ENCODE data around the gene TSHZ3. TPM values are rescaled to one million over a fixed set of nuclear protein-coding genes. Genes with fewer than 3 reads are reported as not detected.

Gene TSHZ3
- total RNA-seq, 2 experiments from 2014 or later, result 0.94 to 1.5 TPM

GRCh38 chr19:31249217-31249616 is 100.0 kb downstream of the TSHZ3 start:
- Mint-ChIP-seq H3K27me3 (peaks cover 4% of the 10 kb centered on the region), H3K4me3 (no peak overlapping the region), H3K9me3 (ENCODE audit: low read depth) (no peaks in the 10 kb centered on the region), H3K4me1 (peaks cover 3% of the 10 kb centered on the region), H3K36me3 (no peaks in the 10 kb centered on the region), H3K27ac (no peak overlapping the region)
- CTCF ChIA-PET, result no interaction called here
- no peak for ATAC-seq
- no peak for DNase-seq

DNA sequence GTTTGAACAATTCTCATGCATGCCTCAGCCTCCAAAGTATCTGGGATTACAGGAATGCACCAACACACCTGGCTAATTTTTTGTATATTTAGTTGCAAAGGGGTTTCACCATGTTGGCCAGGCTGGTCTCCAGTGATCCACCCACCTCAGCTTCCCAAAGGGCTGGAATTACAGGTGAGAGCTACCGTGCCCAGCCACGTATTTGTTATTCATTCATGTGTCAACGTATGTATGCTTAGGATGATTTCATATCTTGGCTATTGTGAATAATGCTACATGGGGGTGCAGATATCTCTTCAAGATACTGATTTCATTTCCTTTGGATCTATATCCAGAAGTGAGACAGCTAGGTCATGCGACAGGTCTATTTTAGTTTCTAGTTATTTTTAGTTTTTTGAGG is 113.4 kb downstream of the TSHZ3 start:
- no peak overlapping the region for H3K4me3 Mint-ChIP-seq
- DNase-seq (no peak), ATAC-seq (no peak)
- H3K27ac Mint-ChIP-seq, result no peak overlapping the region
- peaks cover 29% of the 10 kb centered on the region for H3K27me3 Mint-ChIP-seq
- no peaks in the 10 kb centered on the region for H3K36me3 Mint-ChIP-seq
- no peaks in the 10 kb centered on the region for H3K4me1 Mint-ChIP-seq
- CTCF ChIA-PET, result no interaction called here
- H3K9me3 Mint-ChIP-seq (ENCODE audit: low read depth), result no peaks in the 10 kb centered on the region

DNA sequence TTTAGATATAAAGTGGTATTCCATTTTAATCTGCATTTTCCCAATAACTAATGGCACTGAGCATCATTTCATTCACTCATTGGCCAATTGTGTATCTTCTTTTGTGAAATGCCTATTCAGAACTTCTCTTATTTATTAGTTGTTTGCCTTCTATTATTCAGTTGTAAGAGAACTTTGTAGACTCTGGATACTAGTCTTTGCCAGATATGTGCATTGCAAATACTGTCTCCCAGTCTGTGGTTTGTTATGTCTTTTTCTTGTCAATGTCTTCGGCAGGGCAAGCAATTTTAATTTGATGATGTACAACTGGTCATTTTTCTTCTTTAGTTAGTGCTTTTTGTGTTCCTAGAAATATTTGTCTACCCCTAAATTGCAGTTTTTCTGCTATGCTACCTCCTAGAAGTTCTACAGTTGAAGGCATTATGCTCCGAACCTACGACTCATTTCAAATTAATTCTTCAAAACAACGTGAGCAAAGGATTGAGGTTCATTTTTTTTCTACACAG is 115.9 kb downstream of the TSHZ3 start:
- Mint-ChIP-seq H3K36me3 (no peaks in the 10 kb centered on the region), H3K4me3 (no peak overlapping the region), H3K9me3 (ENCODE audit: low read depth) (no peaks in the 10 kb centered on the region), H3K27ac (no peak overlapping the region), H3K4me1 (no peaks in the 10 kb centered on the region), H3K27me3 (peaks cover 26% of the 10 kb centered on the region)
- CTCF ChIA-PET, result no interaction called here
- no peak for ATAC-seq
- no peak for DNase-seq

GRCh38 chr19:31232871-31233270 is 116.4 kb downstream of the TSHZ3 start:
- no peak for ATAC-seq
- Mint-ChIP-seq H3K9me3 (ENCODE audit: low read depth) (no peaks in the 10 kb centered on the region), H3K27me3 (peaks cover 25% of the 10 kb centered on the region), H3K36me3 (no peaks in the 10 kb centered on the region), H3K27ac (no peak overlapping the region), H3K4me3 (no peak overlapping the region), H3K4me1 (no peaks in the 10 kb centered on the region)
- DNase-seq, result no peak
- CTCF ChIA-PET, result no interaction called here

DNA sequence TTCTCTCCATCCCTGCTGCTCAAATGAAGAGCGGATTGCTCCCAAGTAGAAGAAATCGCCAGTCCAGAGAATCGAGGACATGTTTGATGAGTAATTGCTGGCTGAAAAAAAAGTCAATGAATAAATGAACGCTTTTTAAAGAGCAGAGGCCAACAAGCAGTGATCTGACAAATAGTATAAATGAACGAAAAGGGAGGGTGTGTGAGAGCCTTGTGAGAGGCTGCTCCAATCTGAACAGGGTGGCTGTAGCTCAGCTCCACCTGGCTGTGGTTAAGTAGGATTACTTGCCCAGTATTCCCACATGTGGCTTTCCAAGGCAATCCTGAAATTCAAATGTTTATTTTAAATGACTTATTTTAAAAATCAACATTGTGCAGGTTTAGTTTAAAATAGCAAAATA is 117.1 kb downstream of the TSHZ3 start:
- no peak for ATAC-seq
- Mint-ChIP-seq H3K36me3 (no peaks in the 10 kb centered on the region), H3K27ac (no peak overlapping the region), H3K9me3 (ENCODE audit: low read depth) (no peaks in the 10 kb centered on the region), H3K4me1 (no peaks in the 10 kb centered on the region), H3K27me3 (peaks cover 28% of the 10 kb centered on the region), H3K4me3 (no peak overlapping the region)
- no peak for DNase-seq
- CTCF ChIA-PET, result no interaction called here

DNA sequence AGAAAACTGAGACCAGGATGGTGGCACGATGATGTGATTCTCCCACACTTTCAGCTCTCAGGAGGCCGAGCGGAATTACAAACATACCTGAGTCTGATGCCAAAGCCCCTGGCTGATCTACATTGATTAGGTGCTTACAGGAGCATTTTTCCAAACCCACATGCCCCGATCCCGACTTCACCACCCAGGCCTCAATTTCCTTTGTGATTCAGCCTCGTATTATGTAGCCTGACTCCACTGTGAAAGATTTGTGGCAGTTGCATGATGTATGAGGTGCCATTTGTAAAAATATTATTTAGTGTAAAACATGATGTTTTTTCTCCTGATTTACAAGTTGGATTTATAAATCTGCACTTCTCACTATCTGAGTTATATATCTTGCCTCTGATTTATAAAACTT is 118.0 kb downstream of the TSHZ3 start:
- H3K4me3 Mint-ChIP-seq, result no peak overlapping the region
- CTCF ChIA-PET, result no interaction called here
- H3K4me1 Mint-ChIP-seq, result no peaks in the 10 kb centered on the region
- no peaks in the 10 kb centered on the region for H3K36me3 Mint-ChIP-seq
- peaks cover 25% of the 10 kb centered on the region for H3K27me3 Mint-ChIP-seq
- ATAC-seq (no peak), DNase-seq (no peak)
- peaks cover 2% of the 10 kb centered on the region for H3K9me3 Mint-ChIP-seq (ENCODE audit: low read depth)
- no peak overlapping the region for H3K27ac Mint-ChIP-seq

GRCh38 chr19:31226151-31226935 is 122.9 kb downstream of the TSHZ3 start:
- H3K4me1 Mint-ChIP-seq, result peaks cover 6% of the 10 kb centered on the region
- no peak for ATAC-seq
- H3K36me3 Mint-ChIP-seq, result no peaks in the 10 kb centered on the region
- no peak for DNase-seq
- peaks cover 2% of the 10 kb centered on the region for H3K9me3 Mint-ChIP-seq (ENCODE audit: low read depth)
- peaks cover 4% of the 10 kb centered on the region for H3K27me3 Mint-ChIP-seq
- H3K27ac Mint-ChIP-seq, result no peak overlapping the region
- no peak overlapping the region for H3K4me3 Mint-ChIP-seq
- CTCF ChIA-PET, result no interaction called here

Data from activated CD8-positive, alpha-beta memory T cell treated with anti-CD3 and anti-CD28 coated beads, Interleukin-2, amount 10 ng/mL, durations not matched to agents 7 days and 5 days (primary cell).